HG02870 (cell line): Measurements from ENCODE around the gene NID2.

Source experiments
- ATAC-seq: cut with Tn5 transposase; IDR thresholded peaks from one replicate; pipeline ENCODE4 v1.9.1; 2021; ENCODE audit warnings: mild to moderate bottlenecking, moderate library complexity; ENCODE audit not compliant: unreplicated experiment

NID2 gene, protein sequence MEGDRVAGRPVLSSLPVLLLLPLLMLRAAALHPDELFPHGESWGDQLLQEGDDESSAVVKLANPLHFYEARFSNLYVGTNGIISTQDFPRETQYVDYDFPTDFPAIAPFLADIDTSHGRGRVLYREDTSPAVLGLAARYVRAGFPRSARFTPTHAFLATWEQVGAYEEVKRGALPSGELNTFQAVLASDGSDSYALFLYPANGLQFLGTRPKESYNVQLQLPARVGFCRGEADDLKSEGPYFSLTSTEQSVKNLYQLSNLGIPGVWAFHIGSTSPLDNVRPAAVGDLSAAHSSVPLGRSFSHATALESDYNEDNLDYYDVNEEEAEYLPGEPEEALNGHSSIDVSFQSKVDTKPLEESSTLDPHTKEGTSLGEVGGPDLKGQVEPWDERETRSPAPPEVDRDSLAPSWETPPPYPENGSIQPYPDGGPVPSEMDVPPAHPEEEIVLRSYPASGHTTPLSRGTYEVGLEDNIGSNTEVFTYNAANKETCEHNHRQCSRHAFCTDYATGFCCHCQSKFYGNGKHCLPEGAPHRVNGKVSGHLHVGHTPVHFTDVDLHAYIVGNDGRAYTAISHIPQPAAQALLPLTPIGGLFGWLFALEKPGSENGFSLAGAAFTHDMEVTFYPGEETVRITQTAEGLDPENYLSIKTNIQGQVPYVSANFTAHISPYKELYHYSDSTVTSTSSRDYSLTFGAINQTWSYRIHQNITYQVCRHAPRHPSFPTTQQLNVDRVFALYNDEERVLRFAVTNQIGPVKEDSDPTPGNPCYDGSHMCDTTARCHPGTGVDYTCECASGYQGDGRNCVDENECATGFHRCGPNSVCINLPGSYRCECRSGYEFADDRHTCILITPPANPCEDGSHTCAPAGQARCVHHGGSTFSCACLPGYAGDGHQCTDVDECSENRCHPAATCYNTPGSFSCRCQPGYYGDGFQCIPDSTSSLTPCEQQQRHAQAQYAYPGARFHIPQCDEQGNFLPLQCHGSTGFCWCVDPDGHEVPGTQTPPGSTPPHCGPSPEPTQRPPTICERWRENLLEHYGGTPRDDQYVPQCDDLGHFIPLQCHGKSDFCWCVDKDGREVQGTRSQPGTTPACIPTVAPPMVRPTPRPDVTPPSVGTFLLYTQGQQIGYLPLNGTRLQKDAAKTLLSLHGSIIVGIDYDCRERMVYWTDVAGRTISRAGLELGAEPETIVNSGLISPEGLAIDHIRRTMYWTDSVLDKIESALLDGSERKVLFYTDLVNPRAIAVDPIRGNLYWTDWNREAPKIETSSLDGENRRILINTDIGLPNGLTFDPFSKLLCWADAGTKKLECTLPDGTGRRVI (N-terminal part only)

DNA sequence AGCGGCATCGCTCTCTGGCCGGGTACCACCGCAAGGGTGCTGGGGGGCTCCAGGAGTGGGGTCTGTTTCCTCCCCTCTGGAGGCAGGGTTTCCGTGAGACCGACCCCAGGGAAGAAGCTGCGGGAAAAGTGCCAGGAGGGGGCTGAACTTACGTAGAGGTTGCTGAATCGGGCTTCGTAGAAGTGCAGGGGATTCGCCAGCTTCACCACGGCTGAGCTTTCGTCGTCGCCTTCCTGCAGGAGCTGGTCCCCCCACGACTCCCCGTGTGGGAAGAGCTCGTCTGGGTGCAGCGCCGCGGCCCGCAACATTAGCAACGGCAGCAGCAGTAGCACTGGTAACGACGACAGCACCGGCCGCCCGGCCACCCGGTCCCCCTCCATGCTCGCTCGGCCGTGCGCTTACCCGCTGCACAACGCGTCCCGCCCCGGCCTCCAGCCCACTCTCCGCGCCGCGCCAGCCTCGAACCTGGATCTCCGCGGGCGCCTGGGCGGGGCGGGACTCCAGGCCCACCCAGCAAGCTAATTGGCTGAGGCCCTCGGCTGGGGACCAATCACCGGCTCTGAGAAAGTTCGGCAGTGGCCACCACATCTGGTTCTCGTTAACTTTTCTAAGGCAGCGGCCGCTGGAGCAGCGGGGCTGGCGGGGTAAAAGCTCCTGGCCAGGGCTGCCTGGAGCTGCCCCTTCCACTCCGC lies at the start of gene NID2:
Gene NID2 (minus strand): TSS at position 445 of the 692 bp plus-strand sequence. CDS start 65 bp downstream, at position 380.
- ATAC-seq = no peak

- no peak for ATAC-seq
Measured at GRCh38 chr14:52117111-52117832, 48.4 kb upstream of the NID2 start.

DNA sequence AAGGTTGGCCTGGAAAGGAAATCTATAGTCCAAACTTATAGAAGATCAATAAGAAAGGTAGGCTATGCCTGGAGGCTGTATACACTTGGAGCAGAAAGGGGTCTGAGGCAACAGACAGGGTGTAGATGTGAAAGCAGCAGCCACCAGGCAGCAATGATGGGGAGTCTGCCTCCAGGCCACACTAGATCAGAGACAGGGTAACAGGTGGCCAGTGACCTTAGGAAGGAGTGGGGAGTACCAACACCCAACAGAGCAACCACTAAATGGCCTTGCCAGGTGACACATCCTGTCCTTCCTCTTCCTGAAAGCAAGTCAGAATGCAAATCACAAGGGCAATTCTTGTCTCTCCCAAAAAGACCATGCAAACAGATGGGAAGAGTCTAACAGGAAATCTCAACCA lies 46.4 kb upstream of the NID2 start:
- no peak for ATAC-seq

GRCh38 chr14:52112336-52113018 lies 43.6 kb upstream of the NID2 start:
- ATAC-seq = no peak

DNA sequence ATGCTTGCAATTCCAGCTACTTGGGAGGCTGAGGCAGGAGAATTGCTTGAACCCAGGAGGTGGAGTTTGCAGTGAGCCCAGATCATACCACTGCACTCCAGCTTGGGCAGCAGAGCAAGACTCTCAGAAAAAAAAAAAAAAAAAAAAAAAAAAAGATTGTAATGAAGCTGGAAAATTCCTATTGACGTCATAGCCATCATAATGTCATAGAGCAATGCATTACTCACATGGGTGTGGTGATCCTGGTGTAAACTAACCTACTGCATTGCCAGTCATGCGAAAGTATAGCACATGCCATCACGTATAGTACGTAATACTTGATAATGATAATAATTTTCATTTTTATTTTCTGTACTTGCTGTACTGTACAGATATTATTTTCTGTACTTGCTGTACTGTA lies 42.7 kb upstream of the NID2 start:
- ATAC-seq = no peak

DNA sequence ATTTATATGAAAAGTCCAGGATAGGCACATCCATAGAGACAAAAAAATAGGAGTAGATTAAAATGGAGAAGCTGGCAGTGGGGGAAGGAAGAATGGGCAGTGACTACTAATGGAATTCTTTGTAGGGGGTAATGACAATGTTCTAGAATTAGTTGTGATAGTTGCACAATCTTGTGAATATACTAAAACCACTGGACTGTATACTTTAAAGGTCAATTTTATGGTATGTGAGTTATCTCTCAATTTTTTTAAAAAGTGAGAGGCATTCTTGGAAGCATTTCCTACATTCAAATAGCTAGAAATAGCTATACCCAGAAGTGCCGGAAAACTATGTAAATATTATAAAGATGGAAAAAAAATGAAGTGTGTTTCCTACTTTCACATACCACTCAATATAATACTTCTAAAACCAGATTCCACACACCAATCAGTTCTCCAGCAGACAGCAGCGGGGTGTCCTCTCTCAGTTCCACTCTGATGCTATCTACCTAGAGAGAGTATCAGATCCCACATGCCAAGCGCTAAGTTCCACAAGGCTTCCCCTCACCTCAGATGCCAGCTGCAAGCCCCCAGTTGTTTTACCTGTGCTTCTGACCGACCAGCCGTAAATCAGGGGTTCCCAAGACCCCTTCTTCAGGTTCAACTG lies 41.7 kb upstream of the NID2 start:
- no peak for ATAC-seq

DNA sequence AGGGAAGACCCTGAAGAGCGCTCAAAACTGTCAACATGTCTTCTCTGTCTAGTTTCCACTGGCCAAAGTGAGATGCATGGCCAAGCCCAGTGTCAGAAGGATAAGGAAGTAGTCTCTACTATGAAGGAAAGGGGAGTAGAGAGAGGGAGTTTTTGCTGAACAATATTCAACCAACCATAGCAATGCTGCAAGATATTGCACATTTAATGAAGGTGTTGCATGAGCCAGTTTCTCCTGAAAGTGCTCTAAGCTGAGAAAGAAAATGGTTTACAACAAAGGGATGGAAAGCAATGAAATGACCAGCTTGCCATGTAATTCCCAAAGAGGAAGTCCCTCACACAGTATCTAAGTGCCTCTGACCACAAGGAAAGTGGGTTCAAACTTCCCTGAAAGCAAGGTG lies 40.0 kb upstream of the NID2 start:
- ATAC-seq = no peak

GRCh38 chr14:52106840-52107239 lies 38.0 kb upstream of the NID2 start:
- no peak for ATAC-seq

- ATAC-seq = no peak
Measured at GRCh38 chr14:52103416-52103815, 34.6 kb upstream of the NID2 start.

GRCh38 chr14:52095794-52096193 lies 26.9 kb upstream of the NID2 start:
- no peak for ATAC-seq

DNA sequence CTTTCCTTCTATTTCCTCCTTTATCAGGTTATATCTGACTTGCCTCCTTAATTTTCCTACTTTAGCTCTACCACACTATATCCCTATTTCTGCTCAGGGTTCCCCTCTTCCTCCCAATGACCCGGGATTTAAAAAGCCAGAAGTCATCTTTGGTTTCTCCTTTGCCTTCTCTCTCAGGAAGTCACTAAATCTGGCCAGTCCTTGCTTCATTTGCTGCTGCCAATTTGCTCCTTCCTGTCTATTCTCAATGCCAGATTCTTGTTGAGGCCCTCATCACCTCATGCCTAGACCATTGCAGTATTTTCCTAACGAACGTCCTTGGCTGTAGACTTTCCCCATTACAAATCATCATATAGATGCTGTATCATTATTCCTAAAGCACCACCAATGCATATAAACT lies 26.5 kb upstream of the NID2 start:
- no peak for ATAC-seq

DNA sequence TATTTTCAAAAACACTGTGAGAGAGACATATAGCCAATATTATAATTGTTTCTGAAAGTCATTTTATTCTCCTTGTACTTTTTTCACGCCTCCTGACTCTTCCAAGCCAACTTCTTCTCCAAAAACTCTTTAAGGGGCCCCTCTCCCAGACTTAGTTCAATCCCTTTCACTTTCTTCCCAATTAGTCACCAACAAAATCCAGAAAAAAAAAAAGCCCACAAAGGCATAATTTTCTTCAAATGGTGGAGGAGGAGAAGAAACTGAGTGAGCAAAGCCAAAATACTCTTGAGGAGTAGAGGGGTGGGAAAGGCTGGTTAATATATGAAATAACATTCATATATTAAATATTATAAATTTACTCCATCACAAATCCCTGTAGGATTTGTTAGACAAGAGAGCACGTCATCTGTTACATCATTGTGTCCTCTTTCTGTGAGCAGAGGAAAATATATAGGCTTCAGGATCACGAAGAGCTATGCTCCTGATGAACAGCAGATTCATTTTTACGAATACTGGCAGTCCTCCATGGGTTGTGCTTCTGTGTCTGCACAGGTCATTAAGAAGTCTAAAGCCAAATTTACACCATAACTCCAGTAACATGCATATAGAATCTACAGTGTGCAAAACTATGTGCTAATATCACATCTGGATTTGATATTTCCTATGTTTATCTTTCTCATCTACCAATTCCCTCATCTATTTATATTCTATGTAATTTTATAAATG lies 25.9 kb upstream of the NID2 start:
- ATAC-seq = no peak

- no peak for ATAC-seq
Measured at GRCh38 chr14:52091928-52092327, 23.1 kb upstream of the NID2 start.

DNA sequence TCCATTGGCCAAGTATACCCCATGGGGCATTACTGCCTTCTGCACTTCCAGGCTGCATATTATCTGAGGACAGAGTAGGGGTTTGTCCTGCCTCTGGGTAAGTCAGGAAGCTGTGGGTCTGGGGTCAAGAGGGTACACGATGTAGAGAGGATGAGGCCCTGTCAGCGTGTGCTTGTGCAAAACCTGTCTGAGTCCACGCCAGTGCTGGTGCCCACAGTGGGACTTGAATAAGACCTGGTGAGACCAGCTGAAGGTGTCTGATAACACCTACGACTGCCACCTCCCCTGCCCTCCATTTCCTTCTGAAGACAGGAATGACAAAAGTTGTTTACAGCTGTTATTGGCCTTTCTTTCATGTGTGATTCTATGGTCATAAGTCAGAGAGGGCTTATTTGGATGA lies 22.1 kb upstream of the NID2 start:
- ATAC-seq = no peak

- no peak for ATAC-seq
Measured at GRCh38 chr14:52089218-52089617, 20.4 kb upstream of the NID2 start.

GRCh38 chr14:52086711-52087110 lies 17.9 kb upstream of the NID2 start:
- no peak for ATAC-seq

- no peak for ATAC-seq
Measured at GRCh38 chr14:52082903-52083302, 14.0 kb upstream of the NID2 start.

DNA sequence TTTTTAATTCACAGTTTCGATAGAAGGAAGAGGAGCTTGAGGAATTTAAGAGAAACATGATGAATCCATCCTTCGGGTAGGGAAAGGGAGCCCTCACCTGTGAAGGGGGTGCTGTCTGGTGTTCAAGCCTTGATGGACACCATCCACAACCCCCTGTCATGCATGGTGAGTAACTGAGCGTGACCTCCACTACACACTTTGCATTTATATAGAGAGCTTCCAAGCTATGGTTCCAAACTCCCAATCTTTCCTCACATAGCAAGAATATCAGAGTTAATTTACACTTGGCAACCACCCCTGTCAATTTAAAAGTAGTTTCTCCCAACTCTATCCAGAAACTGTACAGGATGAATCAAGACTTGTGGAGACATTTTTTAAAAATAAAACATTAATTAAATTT lies 13.1 kb upstream of the NID2 start:
- ATAC-seq = no peak
